NB4 (cell line): ENCODE results near the gene PCCA.

Experiments
- POLR2A ChIP-seq: IDR thresholded peaks from 2 replicates; pipeline ENCODE4 v1.6.1; 2011; ENCODE audit warnings: mild to moderate bottlenecking; ENCODE audit not compliant: insufficient read length; ENCODE audit errors: extremely low read depth
- TF ChIP-seq, protein P1 (sequence below): IDR thresholded peaks from one replicate; pipeline ENCODE4 v1.5.1; 2012; ENCODE audit warnings: low read depth, low read length

DNA sequence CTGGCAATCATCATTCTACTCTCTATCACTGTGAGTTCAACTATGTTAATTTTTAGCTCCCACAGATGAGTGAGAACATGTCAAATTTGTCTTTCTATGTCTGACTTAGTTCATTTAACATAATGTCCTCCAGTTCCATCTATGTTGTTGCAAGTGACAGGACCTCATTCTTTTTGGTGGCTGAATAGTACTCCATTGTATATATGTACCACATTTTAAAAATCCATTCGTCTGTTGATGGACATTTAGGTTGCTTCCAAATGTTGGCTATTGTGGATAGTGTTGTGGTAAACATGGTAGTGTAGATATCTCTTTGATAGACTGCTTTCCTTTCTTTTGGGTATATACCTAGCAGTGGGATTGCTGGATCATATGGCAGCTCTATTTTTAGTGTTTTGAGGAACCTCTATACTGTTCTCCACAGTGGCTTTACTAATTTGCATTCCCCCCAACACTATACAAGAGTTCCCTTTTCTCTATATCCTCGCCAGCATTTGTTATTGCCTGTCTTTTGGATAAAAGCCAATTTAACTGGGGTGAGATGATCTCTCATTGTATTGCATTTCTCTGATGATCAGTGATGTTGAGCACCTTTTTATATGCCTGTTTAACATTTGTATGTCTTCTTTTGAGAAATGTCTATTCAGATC lies 124.1 kb downstream of the PCCA start:
- TF ChIP-seq, protein P1, sequence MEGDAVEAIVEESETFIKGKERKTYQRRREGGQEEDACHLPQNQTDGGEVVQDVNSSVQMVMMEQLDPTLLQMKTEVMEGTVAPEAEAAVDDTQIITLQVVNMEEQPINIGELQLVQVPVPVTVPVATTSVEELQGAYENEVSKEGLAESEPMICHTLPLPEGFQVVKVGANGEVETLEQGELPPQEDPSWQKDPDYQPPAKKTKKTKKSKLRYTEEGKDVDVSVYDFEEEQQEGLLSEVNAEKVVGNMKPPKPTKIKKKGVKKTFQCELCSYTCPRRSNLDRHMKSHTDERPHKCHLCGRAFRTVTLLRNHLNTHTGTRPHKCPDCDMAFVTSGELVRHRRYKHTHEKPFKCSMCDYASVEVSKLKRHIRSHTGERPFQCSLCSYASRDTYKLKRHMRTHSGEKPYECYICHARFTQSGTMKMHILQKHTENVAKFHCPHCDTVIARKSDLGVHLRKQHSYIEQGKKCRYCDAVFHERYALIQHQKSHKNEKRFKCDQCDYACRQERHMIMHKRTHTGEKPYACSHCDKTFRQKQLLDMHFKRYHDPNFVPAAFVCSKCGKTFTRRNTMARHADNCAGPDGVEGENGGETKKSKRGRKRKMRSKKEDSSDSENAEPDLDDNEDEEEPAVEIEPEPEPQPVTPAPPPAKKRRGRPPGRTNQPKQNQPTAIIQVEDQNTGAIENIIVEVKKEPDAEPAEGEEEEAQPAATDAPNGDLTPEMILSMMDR = no peak
- no peak for TF ChIP-seq POLR2A
